Osteocyte (in vitro differentiated cells): Measurements from ENCODE around the gene ARHGEF40. TPM values are rescaled to one million over a fixed set of nuclear protein-coding genes. Genes with fewer than 3 reads are reported as not detected.

Source experiments
- DNase-seq: peaks from one replicate; pipeline ENCODE4 v3.0.0; 2021; ENCODE audit warnings: mixed read lengths; ENCODE audit not compliant: unreplicated experiment; ENCODE audit errors: extremely low spot score
- H3K27ac Mint-ChIP-seq: one replicate; pipeline ENCODE4 v1.8.0; 2021; ENCODE audit warnings: mild to moderate bottlenecking, mixed read lengths; ENCODE audit not compliant: unreplicated experiment
- H3K27me3 Mint-ChIP-seq: one replicate; pipeline ENCODE4 v1.8.0; 2021; ENCODE audit warnings: mixed read lengths; ENCODE audit not compliant: unreplicated experiment
- H3K36me3 Mint-ChIP-seq: one replicate; pipeline ENCODE4 v1.8.0; 2021; ENCODE audit warnings: mixed read lengths; ENCODE audit not compliant: unreplicated experiment
- H3K4me1 Mint-ChIP-seq: one replicate; pipeline ENCODE4 v1.8.0; 2021; ENCODE audit warnings: mixed read lengths; ENCODE audit not compliant: unreplicated experiment
- H3K4me3 Mint-ChIP-seq: one replicate; pipeline ENCODE4 v1.8.0; 2021; ENCODE audit warnings: mild to moderate bottlenecking, moderate library complexity, mixed read lengths; ENCODE audit not compliant: unreplicated experiment
- H3K9me3 Mint-ChIP-seq: one replicate; pipeline ENCODE4 v1.8.0; 2021; ENCODE audit warnings: mixed read lengths; ENCODE audit not compliant: unreplicated experiment
- CTCF ChIP-seq: fragments of 200-600 bp; sonication (generic); IDR thresholded peaks from 2 replicates; pipeline ENCODE4 v1.5.0; 2021; ENCODE audit warnings: antibody characterized with exemption, mild to moderate bottlenecking, moderate library complexity
- total RNA-seq: library from RNA; stranded (reverse); gene quantifications from 2 replicates; pipeline ENCODE4 v1.2.1, GENCODE V29; 2021

ARHGEF40 gene
- total RNA-seq, 1 donor from 2014 or later = 139 TPM

GRCh38 chr14:21089877-21090193 lies 19.7 kb downstream of the ARHGEF40 start:
- H3K4me3 Mint-ChIP-seq = no peak overlapping the region
- TF ChIP-seq CTCF = no peak
- H3K27me3 Mint-ChIP-seq = no peaks in the 10 kb centered on the region
- H3K36me3 Mint-ChIP-seq = peaks cover 29% of the 10 kb centered on the region
- DNase-seq = no peak
- H3K9me3 Mint-ChIP-seq = no peaks in the 10 kb centered on the region
- H3K27ac Mint-ChIP-seq = no peak overlapping the region
- H3K4me1 Mint-ChIP-seq = peaks cover 31% of the 10 kb centered on the region

- Mint-ChIP-seq H3K36me3 (peaks cover 26% of the 10 kb centered on the region), H3K4me1 (peaks cover 31% of the 10 kb centered on the region), H3K9me3 (no peaks in the 10 kb centered on the region), H3K27me3 (no peaks in the 10 kb centered on the region), H3K4me3 (no peak overlapping the region), H3K27ac (no peak overlapping the region)
- no peak for DNase-seq
- peak; percentile 64 for TF ChIP-seq CTCF
Measured at GRCh38 chr14:21090194-21090939, 20.3 kb downstream of the ARHGEF40 start.

- H3K4me3 Mint-ChIP-seq = no peak overlapping the region
- no peaks in the 10 kb centered on the region for H3K9me3 Mint-ChIP-seq
- no peak for DNase-seq
- peaks cover 19% of the 10 kb centered on the region for H3K36me3 Mint-ChIP-seq
- H3K27me3 Mint-ChIP-seq = no peaks in the 10 kb centered on the region
- H3K4me1 Mint-ChIP-seq = peaks cover 33% of the 10 kb centered on the region
- no peak for TF ChIP-seq CTCF
- H3K27ac Mint-ChIP-seq = peak overlapping the region; percentile 18
Measured at GRCh38 chr14:21090940-21091663, 21.0 kb downstream of the ARHGEF40 start.

GRCh38 chr14:21091821-21092272 lies 21.7 kb downstream of the ARHGEF40 start:
- Mint-ChIP-seq H3K9me3 (no peaks in the 10 kb centered on the region), H3K36me3 (peaks cover 14% of the 10 kb centered on the region), H3K27me3 (no peaks in the 10 kb centered on the region), H3K4me1 (peaks cover 28% of the 10 kb centered on the region), H3K27ac (no peak overlapping the region), H3K4me3 (no peak overlapping the region)
- DNase-seq = no peak
- no peak for TF ChIP-seq CTCF

GRCh38 chr14:21092273-21093011 lies 22.3 kb downstream of the ARHGEF40 start:
- peak; percentile 95 for DNase-seq
- H3K4me1 Mint-ChIP-seq = peaks cover 29% of the 10 kb centered on the region
- H3K4me3 Mint-ChIP-seq = no peak overlapping the region
- H3K36me3 Mint-ChIP-seq = peaks cover 14% of the 10 kb centered on the region
- peak; percentile 100 for TF ChIP-seq CTCF
- no peaks in the 10 kb centered on the region for H3K9me3 Mint-ChIP-seq
- no peaks in the 10 kb centered on the region for H3K27me3 Mint-ChIP-seq
- no peak overlapping the region for H3K27ac Mint-ChIP-seq
